Measurements from ENCODE around the gene COLEC11. TPM values are rescaled to one million over a fixed set of nuclear protein-coding genes. Genes with fewer than 3 reads are reported as not detected.
"Not testable (repeated sequence)": the region's sequence is repeated elsewhere in the genome, so short reads cannot be mapped to it uniquely, and the experiment has no call there.

COLEC11 gene
- total and polyA plus RNA-seq, 10 donors = 0.64 to 8.0 (median 3.1) TPM

DNA sequence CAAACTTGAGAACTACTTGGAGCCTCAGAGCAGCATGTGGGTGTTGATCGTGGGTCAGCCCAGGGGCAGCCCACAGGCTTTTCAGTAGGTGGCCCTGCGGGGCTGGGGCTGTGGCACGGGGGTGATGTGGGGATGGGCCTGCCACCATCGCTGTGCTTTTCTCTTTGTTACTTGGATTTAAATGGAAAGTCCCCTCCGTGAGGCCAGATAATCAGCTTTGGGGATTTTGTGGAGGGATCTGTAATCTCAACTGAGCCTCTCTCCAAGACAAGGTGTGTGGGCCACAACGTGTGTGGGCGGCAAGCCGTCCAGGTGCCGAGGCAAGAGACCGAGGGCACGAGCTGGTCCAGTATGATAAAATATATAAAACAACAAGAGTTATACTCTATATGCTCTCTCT, 16.7 kb downstream of the COLEC11 start:
- intact Hi-C loops (cut with DNase I; ENCODE audit: low total_unique reads) = no loop called here
- H3K27me3 ChIP-seq (replicated peaks in 1 of 7) = no peaks in the 10 kb centered on the region
- peaks cover 0 to 38% (median 24%) of the 10 kb centered on the region in 8 donors for H3K9me3 ChIP-seq
- TF ChIP-seq POLR2A (IDR thresholded peaks at IDR 0.05) (no peak), POLR2AphosphoS5 (IDR thresholded peaks at IDR 0.05) (no peak)
- TF ChIP-seq, protein P1, sequence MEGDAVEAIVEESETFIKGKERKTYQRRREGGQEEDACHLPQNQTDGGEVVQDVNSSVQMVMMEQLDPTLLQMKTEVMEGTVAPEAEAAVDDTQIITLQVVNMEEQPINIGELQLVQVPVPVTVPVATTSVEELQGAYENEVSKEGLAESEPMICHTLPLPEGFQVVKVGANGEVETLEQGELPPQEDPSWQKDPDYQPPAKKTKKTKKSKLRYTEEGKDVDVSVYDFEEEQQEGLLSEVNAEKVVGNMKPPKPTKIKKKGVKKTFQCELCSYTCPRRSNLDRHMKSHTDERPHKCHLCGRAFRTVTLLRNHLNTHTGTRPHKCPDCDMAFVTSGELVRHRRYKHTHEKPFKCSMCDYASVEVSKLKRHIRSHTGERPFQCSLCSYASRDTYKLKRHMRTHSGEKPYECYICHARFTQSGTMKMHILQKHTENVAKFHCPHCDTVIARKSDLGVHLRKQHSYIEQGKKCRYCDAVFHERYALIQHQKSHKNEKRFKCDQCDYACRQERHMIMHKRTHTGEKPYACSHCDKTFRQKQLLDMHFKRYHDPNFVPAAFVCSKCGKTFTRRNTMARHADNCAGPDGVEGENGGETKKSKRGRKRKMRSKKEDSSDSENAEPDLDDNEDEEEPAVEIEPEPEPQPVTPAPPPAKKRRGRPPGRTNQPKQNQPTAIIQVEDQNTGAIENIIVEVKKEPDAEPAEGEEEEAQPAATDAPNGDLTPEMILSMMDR (IDR thresholded peaks at IDR 0.05 in 8 of 11, conservative IDR thresholded peaks at IDR 0.05 in 3 of 11) = no peak
- DNase-seq = peak; percentile 66
- 81 to 93% (median 90%) methylated on average over 11 of the region's 11 CpGs for WGBS, 5 donors
- no peak overlapping the region for H3K4me3 ChIP-seq
- H3K4me1 ChIP-seq = no peaks in the 10 kb centered on the region
- no peaks in the 10 kb centered on the region for H3K36me3 ChIP-seq
- no peak overlapping the region for H3K27ac ChIP-seq

DNA sequence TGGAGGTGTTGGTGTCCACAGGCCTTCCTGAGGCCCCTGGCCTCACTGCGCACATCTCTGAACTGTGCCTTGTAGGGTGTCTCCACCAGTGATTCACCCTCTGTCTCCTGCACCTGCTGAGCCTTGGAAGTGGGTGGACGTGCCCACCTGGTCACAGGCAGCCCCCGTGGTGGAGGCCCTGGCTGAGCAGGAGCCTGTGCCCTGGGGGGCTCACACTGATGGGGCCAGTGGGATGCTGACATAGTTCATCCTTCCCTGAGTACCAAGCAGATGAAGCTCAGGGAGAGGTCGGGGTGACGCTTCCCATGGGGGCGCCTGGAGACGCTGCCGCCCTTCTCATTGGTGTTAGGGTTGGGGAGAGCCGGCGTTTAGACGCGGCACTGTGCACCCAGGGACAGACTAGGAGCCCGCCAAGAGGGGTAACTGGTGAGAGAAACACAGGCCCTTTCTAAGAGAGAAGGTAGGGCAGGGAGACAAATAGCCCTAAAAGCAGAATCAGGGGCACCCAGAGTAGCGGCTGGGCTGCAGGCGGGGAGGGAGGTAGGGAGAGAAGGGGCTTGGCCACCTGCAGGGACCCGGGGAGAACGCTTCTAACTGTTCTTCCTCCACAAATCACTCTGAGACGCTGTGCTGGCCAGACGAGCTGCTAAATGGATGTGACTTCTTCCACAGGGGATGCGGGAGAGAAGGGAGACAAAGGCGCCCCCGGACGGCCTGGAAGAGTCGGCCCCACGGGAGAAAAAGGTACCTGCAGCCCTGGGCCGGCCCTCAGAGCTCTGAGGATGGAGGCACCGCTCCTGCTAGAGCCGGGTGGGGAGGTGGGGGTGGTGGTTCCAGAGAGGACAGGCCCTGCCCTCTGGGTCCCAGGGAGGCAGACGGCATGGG, 18.0 kb downstream of the COLEC11 start:
- no peak overlapping the region for H3K4me3 ChIP-seq
- peak; percentile 69 for DNase-seq
- intact Hi-C loops (cut with DNase I; ENCODE audit: low total_unique reads) = no loop called here
- 82 to 94% (median 88%) methylated on average over 24 to 29 of the region's 29 CpGs for WGBS, 5 donors
- no peaks in the 10 kb centered on the region for H3K4me1 ChIP-seq
- no peaks in the 10 kb centered on the region for H3K36me3 ChIP-seq
- TF ChIP-seq POLR2AphosphoS5 (IDR thresholded peaks at IDR 0.05) (no peak), POLR2A (IDR thresholded peaks at IDR 0.05) (no peak)
- TF ChIP-seq, protein P1 (IDR thresholded peaks at IDR 0.05 in 8 of 11, conservative IDR thresholded peaks at IDR 0.05 in 3 of 11) = no peak
- no peak overlapping the region for H3K27ac ChIP-seq
- H3K9me3 ChIP-seq = peaks cover 0 to 43% (median 24%) of the 10 kb centered on the region in 8 donors
- H3K27me3 ChIP-seq (replicated peaks in 1 of 7) = no peaks in the 10 kb centered on the region

DNA sequence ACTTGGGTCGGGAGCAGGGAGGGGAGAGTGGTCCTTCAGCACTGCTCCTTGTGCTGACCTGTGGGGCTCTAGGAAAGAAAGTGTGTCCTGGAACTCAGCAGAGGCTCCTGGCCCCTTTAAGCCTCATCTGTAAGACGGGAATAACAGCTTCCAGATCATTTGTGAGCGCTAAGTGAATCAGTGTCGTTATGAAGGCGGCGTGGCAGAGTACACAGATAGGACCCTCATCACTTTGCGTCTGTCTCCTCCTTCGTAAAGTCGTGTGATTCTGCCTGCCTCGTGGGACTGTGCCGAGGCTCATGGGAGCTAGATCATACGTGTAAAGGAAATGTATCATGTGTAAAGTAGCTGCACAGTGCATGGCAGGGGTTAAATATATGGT, 18.6 kb downstream of the COLEC11 start:
- 90 to 95% (median 93%) methylated on average over 12 of the region's 12 CpGs for WGBS, 5 donors

DNA sequence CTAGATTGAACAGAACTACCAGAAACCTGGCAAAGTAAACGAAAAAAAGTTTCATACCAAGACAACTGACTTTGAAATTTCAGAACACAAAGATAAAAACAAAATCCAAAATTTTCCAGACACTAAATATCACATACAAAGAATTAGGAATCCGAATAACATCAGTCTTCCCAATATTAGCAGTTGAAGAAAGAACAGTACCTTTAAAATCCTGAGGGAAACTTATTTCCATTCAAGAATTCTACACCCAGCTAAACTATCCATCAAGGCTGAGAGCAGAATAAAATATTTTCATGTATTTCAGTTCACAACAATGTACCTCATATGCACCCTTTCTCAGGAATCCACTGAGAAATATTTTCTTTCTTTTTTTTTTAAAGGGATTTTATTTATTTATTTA, 19.8 kb downstream of the COLEC11 start:
- peaks cover 0 to 43% (median 24%) of the 10 kb centered on the region in 8 donors for H3K9me3 ChIP-seq
- H3K27me3 ChIP-seq (replicated peaks in 1 of 7); intact Hi-C loops (cut with DNase I; ENCODE audit: low total_unique reads); H3K4me1 ChIP-seq; H3K36me3 ChIP-seq; H3K4me3 ChIP-seq; H3K27ac ChIP-seq; DNase-seq: not testable (repeated sequence)
- WGBS, 5 donors = 59 to 83% (median 73%) methylated on average over 2 of the region's 2 CpGs

More for the DNA sequence above, 18.6 kb downstream of the COLEC11 start:
- Histone ChIP-seq H3K36me3 (no peaks in the 10 kb centered on the region), H3K9me3 (peaks cover 0 to 43% (median 24%) of the 10 kb centered on the region in 8 donors), H3K4me3 (no peak overlapping the region), H3K27ac (no peak overlapping the region), H3K27me3 (replicated peaks in 1 of 7) (no peaks in the 10 kb centered on the region), H3K4me1 (no peaks in the 10 kb centered on the region)
- intact Hi-C loops (cut with DNase I; ENCODE audit: low total_unique reads) = no loop called here
- DNase-seq = no peak
- TF ChIP-seq, protein P1 (IDR thresholded peaks at IDR 0.05 in 8 of 11, conservative IDR thresholded peaks at IDR 0.05 in 3 of 11) = no peak
- TF ChIP-seq POLR2A (IDR thresholded peaks at IDR 0.05) (no peak), POLR2AphosphoS5 (IDR thresholded peaks at IDR 0.05) (no peak)

DNA sequence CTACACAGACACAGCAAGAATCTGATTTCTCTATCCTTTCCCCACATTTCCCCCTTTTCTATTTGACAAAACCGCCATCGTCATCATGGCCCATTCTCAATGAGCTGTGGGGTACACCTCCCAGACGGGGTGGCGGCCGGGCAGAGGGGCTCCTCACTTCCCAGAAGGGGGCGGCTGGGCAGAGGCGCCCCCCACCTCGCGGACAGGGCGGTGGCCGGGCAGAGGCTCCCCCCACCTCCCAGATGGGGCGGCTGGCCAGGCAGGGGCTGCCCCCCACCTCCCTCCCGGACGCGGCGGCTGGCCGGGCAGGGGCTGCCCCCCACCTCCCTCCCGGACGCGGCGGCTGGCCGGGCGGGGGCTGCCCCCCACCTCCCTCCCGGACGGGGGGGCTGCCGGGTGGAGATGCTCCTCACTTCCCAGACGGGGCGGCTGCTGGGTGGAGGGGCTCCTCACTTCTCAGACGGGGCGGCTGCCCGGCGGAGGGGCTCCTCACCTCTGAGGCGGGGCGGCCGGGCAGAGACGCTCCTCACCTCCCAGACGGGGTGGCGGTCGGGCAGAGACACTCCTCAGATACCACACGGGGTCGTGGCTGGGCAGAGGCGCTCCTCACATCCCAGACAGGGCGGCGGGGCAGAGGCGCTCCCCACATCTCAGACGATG, 20.8 kb downstream of the COLEC11 start:
- H3K4me3 ChIP-seq; H3K27me3 ChIP-seq (replicated peaks in 1 of 7); H3K36me3 ChIP-seq; H3K27ac ChIP-seq; intact Hi-C loops (cut with DNase I; ENCODE audit: low total_unique reads); H3K4me1 ChIP-seq: not testable (repeated sequence)
- 94 to 97% (median 94%) methylated on average over 17 to 46 of the region's 46 CpGs for WGBS, 5 donors
- peak; percentile 54 for DNase-seq
- peaks cover 0 to 43% (median 24%) of the 10 kb centered on the region in 8 donors for H3K9me3 ChIP-seq

DNA sequence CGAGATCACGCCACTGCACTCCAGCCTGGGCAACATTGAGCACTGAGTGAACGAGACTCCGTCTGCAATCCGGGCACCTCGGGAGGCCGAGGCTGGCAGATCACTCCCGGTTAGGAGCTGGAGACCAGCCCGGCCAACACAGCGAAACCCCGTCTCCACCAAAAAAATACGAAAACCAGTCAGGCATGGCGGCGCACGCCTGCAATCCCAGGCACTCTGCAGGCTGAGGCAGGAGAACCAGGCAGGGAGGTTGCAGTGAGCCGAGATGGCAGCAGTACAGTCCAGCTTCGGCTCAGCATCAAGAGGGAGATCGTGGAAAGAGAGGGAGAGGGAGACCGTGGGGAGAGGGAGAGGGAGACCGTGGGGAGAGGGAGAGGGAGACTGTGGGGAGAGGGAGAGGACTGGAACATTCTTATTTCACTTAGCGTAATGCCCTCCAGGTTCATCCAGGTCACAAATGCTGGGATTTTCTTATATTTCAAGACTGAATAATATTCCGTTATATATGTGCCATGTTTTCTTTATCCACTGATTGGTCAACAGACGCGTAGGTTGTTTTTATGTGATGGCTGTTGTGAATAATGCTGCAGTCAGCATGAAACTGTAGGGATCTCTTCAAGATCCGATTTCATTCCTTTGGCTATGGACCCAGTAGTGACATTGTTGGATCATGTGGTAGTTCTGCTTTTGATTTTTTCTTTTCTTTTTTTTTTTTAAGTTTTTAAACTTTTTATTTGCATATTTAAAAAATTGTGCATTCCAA, 21.7 kb downstream of the COLEC11 start:
- peaks cover 0 to 43% (median 24%) of the 10 kb centered on the region in 8 donors for H3K9me3 ChIP-seq
- H3K36me3 ChIP-seq; intact Hi-C loops (cut with DNase I; ENCODE audit: low total_unique reads); H3K27me3 ChIP-seq (replicated peaks in 1 of 7); H3K27ac ChIP-seq; H3K4me1 ChIP-seq; H3K4me3 ChIP-seq: not testable (repeated sequence)
- DNase-seq = peak; percentile 22
- WGBS, 5 donors = 91 to 98% (median 94%) methylated on average over 14 to 25 of the region's 25 CpGs

Measured in spleen (tissue), 11 donors.